Stimulated activated CD8-positive, alpha-beta memory T cell treated with anti-CD3 and anti-CD28 coated beads, Interleukin-4, amount 100 ng/mL, for 24 hours (primary cell): ENCODE results near the gene BAIAP2L1.
"Not testable (repeated sequence)": the region's sequence is repeated elsewhere in the genome, so short reads cannot be mapped to it uniquely, and the experiment has no call there.

Experiments used
- DNase-seq: peaks from one replicate; pipeline ENCODE4 v3.0.0-alpha.2; 2020; ENCODE audit warnings: low read depth

Gene BAIAP2L1

GRCh38 chr7:98322331-98323270 is 78.3 kb downstream of the BAIAP2L1 start:
- no peak for DNase-seq

GRCh38 chr7:98321301-98321700 is 79.6 kb downstream of the BAIAP2L1 start:
- no peak for DNase-seq

- DNase-seq, result no peak
Observed at GRCh38 chr7:98319176-98319575, 81.7 kb downstream of the BAIAP2L1 start.

GRCh38 chr7:98317366-98318040 is 83.4 kb downstream of the BAIAP2L1 start:
- no peak for DNase-seq

GRCh38 chr7:98315994-98316527 is 84.8 kb downstream of the BAIAP2L1 start:
- not testable (repeated sequence) for DNase-seq

GRCh38 chr7:98315318-98315993 is 85.4 kb downstream of the BAIAP2L1 start:
- DNase-seq, result no peak

- DNase-seq, result no peak
Observed at GRCh38 chr7:98314469-98314868, 86.4 kb downstream of the BAIAP2L1 start.

- no peak for DNase-seq
Observed at GRCh38 chr7:98312201-98312600, 88.7 kb downstream of the BAIAP2L1 start.

- no peak for DNase-seq
Observed at GRCh38 chr7:98309566-98309965, 91.3 kb downstream of the BAIAP2L1 start.

GRCh38 chr7:98307971-98308466 is 92.9 kb downstream of the BAIAP2L1 start:
- no peak for DNase-seq

- DNase-seq, result no peak
Observed at GRCh38 chr7:98305951-98306535, 94.8 kb downstream of the BAIAP2L1 start.

- no peak for DNase-seq
Observed at GRCh38 chr7:98303906-98304305, 97.0 kb downstream of the BAIAP2L1 start.

GRCh38 chr7:98303176-98303865 is 97.6 kb downstream of the BAIAP2L1 start:
- DNase-seq, result no peak

- DNase-seq, result no peak
Observed at GRCh38 chr7:98301693-98302470, 99.0 kb downstream of the BAIAP2L1 start.

- DNase-seq, result no peak
Observed at GRCh38 chr7:98300595-98301372, 100.1 kb downstream of the BAIAP2L1 start.

- DNase-seq, result no peak
Observed at GRCh38 chr7:98297626-98298286, 103.1 kb downstream of the BAIAP2L1 start.

- no peak for DNase-seq
Observed at GRCh38 chr7:98296833-98297232, 104.1 kb downstream of the BAIAP2L1 start.

- no peak for DNase-seq
Observed at GRCh38 chr7:98295467-98296192, 105.3 kb downstream of the BAIAP2L1 start.
